Omental fat pad (tissue), 4 donors: Measurements from ENCODE around the gene UTS2R. TPM values are rescaled to one million over a fixed set of nuclear protein-coding genes. Genes with fewer than 3 reads are reported as not detected.
"Not testable (repeated sequence)": the region's sequence is repeated elsewhere in the genome, so short reads cannot be mapped to it uniquely, and the experiment has no call there.

Experiments
- ATAC-seq: fragments of 150-250 bp; one replicate; pipeline ENCODE4 v1.9.1; 2016; ENCODE audit warnings: mild to moderate bottlenecking, moderate library complexity; ENCODE audit not compliant: low FRiP score
- DNase-seq: peaks from one replicate; pipeline ENCODE4 v3.0.0-alpha.2; 2019; ENCODE audit warnings: low spot score
- CTCF ChIP-seq, 3 donors: fragments of 450-650 bp; IDR thresholded peaks; one replicate each; pipeline ENCODE4 v1.5.1; 2016 to 2017; ENCODE audit warnings: antibody characterized with exemption in 3 of 3, mild to moderate bottlenecking in 3 of 3, moderate library complexity in 2 of 3
- total RNA-seq, 4 donors: library from RNA; depleted of rRNA; stranded (reverse); fragments of >200 nt; gene quantifications; one replicate each; pipeline ENCODE4 v1.1.0, GENCODE V29; 2016

The UTS2R gene
- total RNA-seq, 4 donors from 2014 or later: not detected

DNA sequence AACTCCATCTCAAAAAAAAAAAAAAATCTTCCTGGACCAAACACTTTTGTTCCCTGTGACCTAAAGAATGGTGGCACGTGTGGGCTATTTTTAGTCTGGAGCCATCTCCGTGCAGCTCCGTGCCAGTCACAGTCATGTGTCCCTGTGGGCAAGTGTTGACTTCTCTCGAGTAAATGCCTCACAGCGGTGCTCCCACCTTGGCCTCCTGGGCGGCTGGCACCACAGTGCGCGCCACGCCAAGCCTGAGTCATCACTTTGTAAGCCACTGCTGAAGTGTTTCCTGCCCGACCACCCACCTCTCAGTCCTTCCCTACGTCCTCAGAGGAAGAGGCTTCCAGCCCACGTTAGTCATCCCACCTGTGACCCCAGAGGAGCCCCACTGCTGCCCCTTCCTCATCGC, 35.7 kb downstream of the UTS2R start:
- DNase-seq (no peak), ATAC-seq (no peak)
- TF ChIP-seq CTCF (IDR thresholded peaks at IDR 0.05): no peak

- DNase-seq: no peak
- TF ChIP-seq CTCF (IDR thresholded peaks at IDR 0.05): no peak
- ATAC-seq: no peak
Observed at GRCh38 chr17:82408288-82408937, 36.8 kb downstream of the UTS2R start.

- no peak for ATAC-seq
- no peak for TF ChIP-seq CTCF (IDR thresholded peaks at IDR 0.05)
- no peak for DNase-seq
Observed at GRCh38 chr17:82408938-82409318, 37.4 kb downstream of the UTS2R start.

DNA sequence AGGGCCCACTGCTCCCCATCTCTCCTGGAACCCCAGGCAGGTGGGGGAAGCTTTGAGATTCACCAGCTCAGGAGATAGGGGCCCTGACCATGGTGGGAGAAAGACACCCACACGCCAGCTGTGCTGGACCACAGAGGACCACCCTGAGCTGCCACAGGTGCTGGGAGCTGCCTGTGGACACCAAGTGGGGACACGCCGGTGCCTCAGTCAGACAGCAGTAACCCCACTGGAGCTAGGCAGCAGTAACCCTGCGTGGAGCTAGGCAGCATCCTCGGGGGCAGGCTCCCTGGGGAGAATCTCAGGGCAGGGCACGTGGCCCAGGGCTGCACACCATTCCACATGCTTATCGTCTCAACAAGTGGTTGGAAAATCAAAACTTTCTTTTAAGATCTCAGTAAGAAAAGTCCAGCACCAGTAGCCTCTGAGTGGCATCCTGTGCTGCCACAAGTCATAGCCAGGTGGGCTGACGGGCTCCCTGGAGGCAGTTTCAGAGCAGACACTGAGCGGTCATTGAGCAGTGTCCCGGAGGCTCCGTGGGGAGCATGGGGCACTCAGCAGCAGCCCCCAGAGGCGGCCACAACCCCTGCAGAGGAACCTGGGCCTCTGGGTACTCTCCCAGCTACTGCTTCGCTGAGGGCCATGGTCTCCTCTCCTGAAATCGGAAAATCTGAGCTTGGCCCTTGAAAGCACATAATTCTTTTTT, 38.6 kb downstream of the UTS2R start:
- DNase-seq (no peak), ATAC-seq (no peak)
- no peak for TF ChIP-seq CTCF (IDR thresholded peaks at IDR 0.05)

DNA sequence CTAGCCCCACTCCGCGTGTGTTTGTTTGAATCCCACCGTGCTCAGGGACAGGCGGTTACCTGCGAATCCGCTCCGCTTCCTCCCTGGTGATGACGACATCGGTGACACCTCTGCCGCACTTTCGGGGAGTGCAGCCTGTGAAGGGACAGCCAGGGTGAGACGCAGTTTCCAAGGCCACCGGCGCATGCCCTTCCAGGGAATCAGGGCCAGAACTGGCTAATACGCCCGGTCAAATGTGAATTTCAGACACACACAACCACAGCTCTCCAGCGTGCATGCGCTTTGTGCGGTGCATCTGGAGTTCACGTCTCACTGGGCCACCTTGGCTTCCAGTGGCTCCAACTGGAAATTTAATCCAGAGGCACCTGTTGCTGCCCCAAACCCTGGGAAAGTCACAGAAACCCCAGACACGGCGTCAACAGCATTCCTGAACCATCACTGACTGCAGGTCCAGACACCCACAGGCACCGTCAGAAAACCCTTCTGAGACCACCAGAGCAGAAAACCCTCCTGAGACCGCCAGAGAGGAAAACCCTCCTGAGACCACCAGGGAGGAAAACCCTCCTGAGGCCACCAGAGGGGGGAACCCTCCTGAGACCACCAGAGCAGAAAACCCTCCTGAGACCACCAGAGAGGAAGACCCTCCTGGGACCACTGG, 40.0 kb downstream of the UTS2R start:
- no peak for TF ChIP-seq CTCF (IDR thresholded peaks at IDR 0.05)
- ATAC-seq (no peak), DNase-seq (no peak)

DNA sequence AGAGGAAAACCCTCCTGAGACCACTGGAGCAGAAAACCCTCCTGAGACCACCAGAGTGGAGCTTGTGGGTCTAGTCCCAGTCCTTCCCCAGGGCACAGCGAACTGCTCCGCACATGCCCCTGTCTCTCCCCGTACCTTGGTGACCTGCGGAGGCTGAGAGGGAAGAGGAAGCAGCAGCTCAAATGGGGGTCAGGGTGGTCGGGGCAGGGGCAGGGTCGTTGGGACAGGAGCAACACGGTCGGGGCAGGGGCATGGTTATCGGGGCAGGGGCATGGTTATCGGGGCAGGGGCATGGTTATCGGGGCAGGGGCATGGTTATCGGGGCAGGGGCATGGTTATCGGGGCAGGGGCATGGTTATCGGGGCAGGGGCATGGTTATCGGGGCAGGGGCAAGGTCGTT, 40.5 kb downstream of the UTS2R start:
- ATAC-seq, DNase-seq: not testable (repeated sequence)

GRCh38 chr17:82412535-82413520, 41.3 kb downstream of the UTS2R start:
- ATAC-seq (no peak), DNase-seq (no peak)
- TF ChIP-seq CTCF (IDR thresholded peaks at IDR 0.05): no peak
